Measurements from ENCODE around the gene CDHR4.
A peak's percentile ranks its signal among the peaks of the same experiment; 100 is the strongest.
"Not testable (repeated sequence)": the region's sequence is repeated elsewhere in the genome, so short reads cannot be mapped to it uniquely, and the experiment has no call there.

CDHR4 gene

GRCh38 chr3:49840388-49840787 is 40.7 kb upstream of the CDHR4 start:
- H3K4me3 ChIP-seq (ENCODE audit: low read length), result no peak overlapping the region
- TF ChIP-seq, protein P1, sequence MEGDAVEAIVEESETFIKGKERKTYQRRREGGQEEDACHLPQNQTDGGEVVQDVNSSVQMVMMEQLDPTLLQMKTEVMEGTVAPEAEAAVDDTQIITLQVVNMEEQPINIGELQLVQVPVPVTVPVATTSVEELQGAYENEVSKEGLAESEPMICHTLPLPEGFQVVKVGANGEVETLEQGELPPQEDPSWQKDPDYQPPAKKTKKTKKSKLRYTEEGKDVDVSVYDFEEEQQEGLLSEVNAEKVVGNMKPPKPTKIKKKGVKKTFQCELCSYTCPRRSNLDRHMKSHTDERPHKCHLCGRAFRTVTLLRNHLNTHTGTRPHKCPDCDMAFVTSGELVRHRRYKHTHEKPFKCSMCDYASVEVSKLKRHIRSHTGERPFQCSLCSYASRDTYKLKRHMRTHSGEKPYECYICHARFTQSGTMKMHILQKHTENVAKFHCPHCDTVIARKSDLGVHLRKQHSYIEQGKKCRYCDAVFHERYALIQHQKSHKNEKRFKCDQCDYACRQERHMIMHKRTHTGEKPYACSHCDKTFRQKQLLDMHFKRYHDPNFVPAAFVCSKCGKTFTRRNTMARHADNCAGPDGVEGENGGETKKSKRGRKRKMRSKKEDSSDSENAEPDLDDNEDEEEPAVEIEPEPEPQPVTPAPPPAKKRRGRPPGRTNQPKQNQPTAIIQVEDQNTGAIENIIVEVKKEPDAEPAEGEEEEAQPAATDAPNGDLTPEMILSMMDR (IDR thresholded peaks at IDR 0.05; ENCODE audit: insufficient read depth, low read depth, low read length, missing control alignments), result no peak
- DNase-seq (ENCODE audit: low read depth), result no peak

DNA sequence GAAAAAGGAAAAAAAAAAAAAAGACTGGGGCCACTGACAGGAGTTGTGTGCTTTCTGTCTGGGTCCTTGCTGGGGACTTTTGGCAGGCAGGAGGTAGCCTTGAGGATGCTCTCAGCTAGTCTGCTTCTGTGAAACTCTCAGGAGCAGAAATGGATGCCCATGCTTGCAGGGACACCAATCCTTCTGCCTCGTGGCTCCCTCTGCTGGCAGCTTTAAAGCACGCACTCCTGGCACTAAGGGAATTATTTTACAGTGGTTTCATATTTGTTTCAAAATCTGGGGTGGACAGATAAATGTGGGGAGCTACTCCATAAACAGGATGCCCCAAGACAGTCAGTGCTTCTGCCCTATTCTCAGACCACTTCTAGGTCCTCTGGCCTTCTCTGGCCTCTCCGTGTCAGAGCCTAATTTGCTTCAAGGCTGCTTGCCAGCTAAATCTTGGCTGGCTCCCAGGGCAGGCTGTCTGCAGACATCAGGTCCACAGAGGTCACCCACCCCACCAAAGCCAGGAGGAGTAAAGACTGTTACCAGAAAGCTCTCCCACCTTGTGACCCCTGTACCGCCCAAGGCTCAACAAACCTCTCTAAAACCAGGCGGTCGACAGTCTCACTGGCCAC is 39.6 kb upstream of the CDHR4 start:
- TF ChIP-seq, protein P1 (IDR thresholded peaks at IDR 0.05; ENCODE audit: insufficient read depth, low read depth, low read length, missing control alignments), result peak; percentile 90
- peak; percentile 80 for DNase-seq (ENCODE audit: low read depth)
- H3K4me3 ChIP-seq (ENCODE audit: low read length), result no peak overlapping the region

- H3K4me3 ChIP-seq (ENCODE audit: low read length), result no peak overlapping the region
- no peak for DNase-seq (ENCODE audit: low read depth)
These were observed 31.7 kb upstream of the CDHR4 start for GRCh38 chr3:49831341-49831740.

GRCh38 chr3:49826016-49826415 is 26.3 kb upstream of the CDHR4 start:
- no peak for DNase-seq (ENCODE audit: low read depth)
- TF ChIP-seq, protein P1 (IDR thresholded peaks at IDR 0.05; ENCODE audit: insufficient read depth, low read depth, low read length, missing control alignments), result no peak
- H3K4me3 ChIP-seq (ENCODE audit: low read length), result no peak overlapping the region

More at GRCh38 chr3:49831341-49831740, 31.7 kb upstream of the CDHR4 start:
- TF ChIP-seq, protein P1 (IDR thresholded peaks at IDR 0.05; ENCODE audit: insufficient read depth, low read depth, low read length, missing control alignments), result no peak

- H3K4me3 ChIP-seq (ENCODE audit: low read length); DNase-seq (ENCODE audit: low read depth): not testable (repeated sequence)
These were observed 23.5 kb upstream of the CDHR4 start for GRCh38 chr3:49823131-49823530.

DNA sequence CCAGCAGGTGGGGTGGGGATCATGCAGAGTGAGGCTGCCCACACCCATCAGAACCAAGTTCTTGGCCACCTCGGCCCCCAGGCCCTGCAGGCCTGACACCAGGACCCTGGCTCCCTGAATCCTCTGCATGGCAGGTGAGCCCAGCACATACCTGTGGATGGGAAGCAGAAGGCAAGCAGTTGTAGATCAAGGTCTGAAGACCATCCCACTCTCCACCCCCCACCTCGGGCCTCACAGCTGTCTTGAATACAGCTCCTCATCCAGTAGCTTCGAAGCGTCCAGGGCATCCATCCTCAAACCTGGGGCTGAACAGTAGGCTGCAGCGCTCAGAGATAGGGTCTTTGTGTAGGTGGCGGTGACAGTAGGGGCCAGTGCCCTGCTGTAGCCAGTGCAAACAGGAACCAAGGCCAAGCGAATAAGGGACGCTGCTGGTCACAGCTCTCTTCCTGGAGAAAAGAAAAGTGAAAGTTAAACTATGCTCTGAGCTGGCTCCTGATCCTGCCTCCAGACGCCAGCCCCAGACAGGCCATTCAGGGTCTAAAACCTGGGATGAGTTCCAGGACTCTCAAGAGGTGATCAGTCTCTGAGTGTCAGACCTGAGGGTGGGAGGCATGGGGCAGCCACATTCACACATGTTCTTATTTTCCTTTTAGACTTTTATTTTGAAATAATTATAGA is 14.0 kb upstream of the CDHR4 start, which contains the start of gene UBA7:
UBA7 (minus strand) TSS at position 457 of the 678 bp plus-strand sequence; CDS start at position 291, 166 bp downstream.
- H3K4me3 ChIP-seq (ENCODE audit: low read length), result peak within 1 kb of the TSS; percentile 15
- peak; percentile 28 for DNase-seq (ENCODE audit: low read depth)
- TF ChIP-seq, protein P1 (IDR thresholded peaks at IDR 0.05; ENCODE audit: insufficient read depth, low read depth, low read length, missing control alignments), result no peak

GRCh38 chr3:49812916-49813496 is 13.3 kb upstream of the CDHR4 start:
- no peak for DNase-seq (ENCODE audit: low read depth)
- no peak overlapping the region for H3K4me3 ChIP-seq (ENCODE audit: low read length)
- TF ChIP-seq, protein P1 (IDR thresholded peaks at IDR 0.05; ENCODE audit: insufficient read depth, low read depth, low read length, missing control alignments), result no peak
